Fibroblast of mammary gland (primary cell): ENCODE measurements around the gene NATD1.

Experiments
- DNase-seq: peaks from one replicate; pipeline ENCODE4 v3.0.0-alpha.2; 2010; ENCODE audit warnings: low read depth
- H3K4me3 ChIP-seq: 2 replicates; pipeline ENCODE4 v1.5.1; 2011; ENCODE audit warnings: low read depth, mild to moderate bottlenecking, low read length, moderate library complexity; ENCODE audit not compliant: control insufficient read depth
- TF ChIP-seq, protein P1 (sequence below): conservative IDR thresholded peaks from 2 replicates; pipeline ENCODE4 v1.5.1; 2011; ENCODE audit warnings: low read depth, low read length, inconsistent platforms; ENCODE audit not compliant: control insufficient read depth, insufficient read depth

NATD1 gene

DNA sequence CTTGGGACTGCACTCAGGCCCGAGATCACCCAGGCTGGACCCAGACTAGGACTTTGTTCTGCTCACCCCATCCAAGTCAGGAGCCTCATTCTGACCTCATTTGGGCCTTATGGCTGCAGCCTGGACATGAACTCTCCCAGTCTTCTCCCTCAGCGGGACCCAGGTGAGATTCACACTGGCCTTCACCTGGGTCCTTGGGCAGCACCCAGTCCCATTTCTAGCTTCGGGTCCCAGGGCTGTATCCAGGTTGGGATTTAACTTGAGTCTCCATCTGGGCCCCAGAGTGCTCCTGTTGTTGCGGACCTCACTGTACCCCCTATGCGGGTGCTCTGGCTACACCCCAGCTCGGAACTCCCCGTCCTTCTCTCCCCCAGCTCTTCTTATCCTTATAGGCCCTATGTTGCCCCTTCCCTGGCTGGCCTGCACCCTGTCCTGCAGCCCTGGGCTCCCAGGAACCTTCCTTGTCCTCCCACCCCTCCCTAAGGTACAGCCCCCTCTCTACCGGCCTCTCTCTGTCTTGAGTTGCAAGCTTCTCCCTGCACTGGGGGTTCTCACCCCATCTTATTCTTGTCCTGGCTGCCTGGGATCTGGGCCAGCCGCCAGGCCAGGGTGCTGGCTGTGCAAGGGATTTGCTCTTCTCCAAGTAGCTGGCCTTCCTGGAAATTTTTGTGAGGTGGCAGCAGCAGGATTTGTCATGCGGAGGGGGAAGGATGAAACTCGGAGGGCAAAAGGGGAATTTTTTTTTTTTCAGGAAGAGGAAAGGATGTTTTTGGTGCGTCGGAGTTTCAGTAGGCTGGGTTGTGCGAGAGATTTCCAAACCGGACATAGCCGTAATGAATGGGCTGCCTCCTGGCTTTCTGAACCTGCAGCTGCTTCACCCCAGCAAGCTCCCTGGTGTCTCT lies 32.2 kb upstream of the NATD1 start:
- DNase-seq, result peak; percentile 69
- H3K4me3 ChIP-seq, result peak overlapping the region; percentile 84

DNA sequence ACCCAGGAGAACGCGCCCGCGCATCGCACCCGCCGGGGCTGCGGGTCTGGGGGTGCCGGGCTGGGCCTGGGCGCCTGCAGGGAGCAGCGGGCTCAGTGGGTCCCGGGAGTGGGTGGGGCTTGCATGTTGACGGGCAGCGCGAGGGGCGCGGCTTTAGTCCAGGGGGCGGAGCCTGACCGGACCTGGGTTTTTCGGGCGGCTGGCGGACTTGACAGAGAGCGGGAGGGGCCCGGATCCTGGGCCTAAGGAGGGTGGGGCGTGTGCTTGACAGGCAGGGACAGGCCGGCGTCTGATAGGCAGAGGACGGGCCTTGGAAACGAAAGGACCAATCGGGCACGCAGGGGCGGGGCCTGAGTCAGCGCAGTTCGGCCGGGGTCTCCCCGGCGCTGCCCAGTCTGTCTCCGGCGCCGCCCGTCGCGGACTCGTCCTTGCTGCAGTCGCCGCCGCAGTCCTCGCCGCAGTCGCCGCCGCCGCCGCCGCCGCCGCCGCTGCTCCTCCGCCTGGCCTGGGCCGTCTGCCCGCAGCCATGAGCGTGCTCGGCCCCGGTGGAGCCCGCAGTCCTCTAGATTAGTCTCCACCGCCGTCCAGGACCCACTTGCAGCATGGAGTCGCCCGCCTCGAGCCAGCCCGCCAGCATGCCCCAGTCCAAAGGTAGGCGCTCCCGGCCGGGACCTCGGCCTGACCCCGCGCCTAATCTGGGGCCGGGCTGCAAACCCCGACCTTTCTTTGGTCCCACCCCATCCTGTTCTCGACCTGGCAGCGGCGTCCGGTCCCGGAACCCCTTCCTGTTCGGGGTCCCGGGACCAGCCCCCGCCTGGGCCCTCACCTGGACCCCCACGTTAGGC lies 31.3 kb upstream of the NATD1 start, which contains the start of gene MAP2K3:
Gene MAP2K3 (plus strand): TSS at position 393 of the 845 bp plus-strand sequence. CDS start 210 bp downstream, at position 603.
- H3K4me3 ChIP-seq, result peak within 1 kb of the TSS; percentile 84
- DNase-seq, result peak; percentile 98
- TF ChIP-seq, protein P1, sequence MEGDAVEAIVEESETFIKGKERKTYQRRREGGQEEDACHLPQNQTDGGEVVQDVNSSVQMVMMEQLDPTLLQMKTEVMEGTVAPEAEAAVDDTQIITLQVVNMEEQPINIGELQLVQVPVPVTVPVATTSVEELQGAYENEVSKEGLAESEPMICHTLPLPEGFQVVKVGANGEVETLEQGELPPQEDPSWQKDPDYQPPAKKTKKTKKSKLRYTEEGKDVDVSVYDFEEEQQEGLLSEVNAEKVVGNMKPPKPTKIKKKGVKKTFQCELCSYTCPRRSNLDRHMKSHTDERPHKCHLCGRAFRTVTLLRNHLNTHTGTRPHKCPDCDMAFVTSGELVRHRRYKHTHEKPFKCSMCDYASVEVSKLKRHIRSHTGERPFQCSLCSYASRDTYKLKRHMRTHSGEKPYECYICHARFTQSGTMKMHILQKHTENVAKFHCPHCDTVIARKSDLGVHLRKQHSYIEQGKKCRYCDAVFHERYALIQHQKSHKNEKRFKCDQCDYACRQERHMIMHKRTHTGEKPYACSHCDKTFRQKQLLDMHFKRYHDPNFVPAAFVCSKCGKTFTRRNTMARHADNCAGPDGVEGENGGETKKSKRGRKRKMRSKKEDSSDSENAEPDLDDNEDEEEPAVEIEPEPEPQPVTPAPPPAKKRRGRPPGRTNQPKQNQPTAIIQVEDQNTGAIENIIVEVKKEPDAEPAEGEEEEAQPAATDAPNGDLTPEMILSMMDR, result no peak

More for the DNA sequence above, 32.2 kb upstream of the NATD1 start:
- TF ChIP-seq, protein P1, result no peak

DNA sequence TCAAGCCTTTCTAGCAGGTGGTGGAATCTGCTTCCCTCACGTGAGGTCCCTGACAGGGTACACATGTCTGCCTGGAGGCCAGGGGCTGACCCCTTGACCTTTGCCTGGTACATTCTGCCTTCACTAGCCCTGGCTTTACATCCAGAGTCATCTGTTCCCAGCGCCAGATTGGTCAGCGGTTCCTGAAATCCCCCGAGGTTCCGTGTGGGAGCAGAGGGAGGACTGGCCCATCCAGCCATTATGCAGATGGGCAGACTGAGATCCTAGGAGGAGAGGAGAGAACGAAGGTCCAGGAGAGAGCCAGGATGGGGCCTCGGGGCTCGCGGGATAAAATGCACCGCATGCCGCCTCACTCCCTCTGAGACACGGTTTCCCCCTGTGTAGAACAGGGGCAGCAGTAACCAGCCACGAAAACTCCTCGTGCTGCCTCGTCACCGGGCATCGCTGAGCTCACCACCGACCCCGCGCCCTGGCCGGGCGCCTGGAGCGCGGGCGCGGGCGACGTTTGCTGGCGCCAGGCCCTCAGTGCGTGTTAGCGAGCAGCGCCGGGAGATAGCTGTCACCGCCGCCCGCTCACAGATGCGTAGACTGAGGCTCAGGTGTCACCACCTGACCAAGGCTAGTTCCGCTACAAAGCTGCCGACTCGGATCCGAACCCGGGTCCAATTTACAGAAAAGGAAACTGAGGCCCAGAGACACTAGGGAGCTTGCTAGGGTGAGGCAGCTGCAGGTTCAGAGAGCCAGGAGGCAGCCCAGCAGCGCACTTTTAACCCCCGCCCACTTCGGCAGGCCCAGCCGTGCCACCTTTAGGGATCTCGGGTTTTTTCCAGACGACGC lies 30.5 kb upstream of the NATD1 start:
- TF ChIP-seq, protein P1, result no peak
- H3K4me3 ChIP-seq, result peak overlapping the region; percentile 44
- peak; percentile 69 for DNase-seq

DNA sequence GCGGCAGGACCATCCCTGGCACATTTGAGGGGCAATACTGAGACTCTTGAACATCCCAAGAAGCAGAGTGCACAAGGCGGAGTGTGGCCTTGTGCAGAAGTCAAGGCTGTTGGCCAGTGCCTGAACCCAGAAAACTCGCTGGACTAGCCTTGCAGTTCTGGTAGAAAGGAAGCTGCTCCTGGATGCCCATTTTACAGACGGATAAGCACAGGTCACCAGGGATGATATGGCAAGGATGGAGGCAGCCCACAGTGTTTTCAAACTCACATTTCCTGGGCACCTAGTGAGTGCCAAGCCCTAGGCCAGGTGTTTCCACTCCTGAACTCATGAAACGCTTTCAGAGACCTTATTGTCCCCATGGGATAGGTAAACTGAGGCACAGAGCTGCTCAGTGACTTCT lies 29.6 kb upstream of the NATD1 start:
- H3K4me3 ChIP-seq, result no peak overlapping the region
- DNase-seq, result no peak

DNA sequence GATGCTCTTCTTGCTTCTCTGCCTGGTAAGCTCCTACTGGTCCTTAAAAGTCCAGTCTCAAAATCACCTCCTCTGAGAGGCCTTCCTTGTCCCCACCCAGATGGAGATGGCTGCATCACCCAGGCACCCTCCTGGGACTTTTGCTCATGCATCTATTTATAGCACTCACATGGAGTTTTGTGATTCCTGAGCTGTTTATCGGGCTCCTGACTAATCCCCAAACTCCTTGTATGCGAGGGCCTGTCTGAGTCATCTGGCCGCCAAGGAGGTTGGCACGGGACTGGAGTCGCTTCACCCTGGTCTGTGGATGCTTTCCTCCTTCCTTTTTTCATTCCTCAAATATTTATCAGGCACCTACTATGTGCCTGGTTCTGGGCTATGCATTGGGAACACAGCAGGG lies 29.0 kb upstream of the NATD1 start:
- TF ChIP-seq, protein P1, result no peak
- no peak overlapping the region for H3K4me3 ChIP-seq
- peak; percentile 98 for DNase-seq

More for the DNA sequence above, 29.6 kb upstream of the NATD1 start:
- TF ChIP-seq, protein P1, result no peak

DNA sequence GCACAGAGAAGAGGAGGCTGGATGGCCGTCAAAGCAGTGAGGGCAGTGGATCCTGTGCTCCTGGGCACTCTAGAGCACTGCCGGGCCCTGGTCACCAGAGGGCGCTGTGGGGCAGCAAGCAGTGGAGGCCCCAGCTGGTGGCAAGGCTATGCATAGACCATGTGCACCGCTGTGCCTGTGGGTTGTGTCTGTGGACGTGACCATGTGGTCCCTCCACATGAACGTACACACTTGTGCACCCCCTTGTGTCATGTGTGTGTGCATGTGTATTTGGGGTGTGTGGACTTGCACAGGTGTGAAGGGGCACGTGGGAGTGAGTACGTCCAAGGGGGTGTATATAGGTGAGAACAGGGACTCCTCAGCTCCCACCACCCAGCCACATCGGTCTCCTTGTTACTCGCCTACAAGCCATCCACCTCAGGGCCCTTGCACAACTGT lies 26.9 kb upstream of the NATD1 start:
- TF ChIP-seq, protein P1, result peak; percentile 95
- peak; percentile 72 for DNase-seq
- H3K4me3 ChIP-seq, result no peak overlapping the region
